GM18505 (cell line): ENCODE measurements around the gene F7.
"Not testable (repeated sequence)": the region's sequence is repeated elsewhere in the genome, so short reads cannot be mapped to it uniquely, and the experiment has no call there.

Experiments used
- ATAC-seq: cut with Tn5 transposase; IDR thresholded peaks from one replicate; pipeline ENCODE4 v1.9.1; 2021; ENCODE audit not compliant: unreplicated experiment
- POLR2A ChIP-seq: IDR thresholded peaks from 4 replicates; pipeline ENCODE4 v1.6.1; 2011; ENCODE audit warnings: borderline replicate concordance; ENCODE audit not compliant: insufficient read depth, insufficient read length; ENCODE audit errors: extremely low read depth

F7 gene

GRCh38 chr13:113109151-113110047 is 3.8 kb downstream of the F7 start:
- no peak for TF ChIP-seq POLR2A

DNA sequence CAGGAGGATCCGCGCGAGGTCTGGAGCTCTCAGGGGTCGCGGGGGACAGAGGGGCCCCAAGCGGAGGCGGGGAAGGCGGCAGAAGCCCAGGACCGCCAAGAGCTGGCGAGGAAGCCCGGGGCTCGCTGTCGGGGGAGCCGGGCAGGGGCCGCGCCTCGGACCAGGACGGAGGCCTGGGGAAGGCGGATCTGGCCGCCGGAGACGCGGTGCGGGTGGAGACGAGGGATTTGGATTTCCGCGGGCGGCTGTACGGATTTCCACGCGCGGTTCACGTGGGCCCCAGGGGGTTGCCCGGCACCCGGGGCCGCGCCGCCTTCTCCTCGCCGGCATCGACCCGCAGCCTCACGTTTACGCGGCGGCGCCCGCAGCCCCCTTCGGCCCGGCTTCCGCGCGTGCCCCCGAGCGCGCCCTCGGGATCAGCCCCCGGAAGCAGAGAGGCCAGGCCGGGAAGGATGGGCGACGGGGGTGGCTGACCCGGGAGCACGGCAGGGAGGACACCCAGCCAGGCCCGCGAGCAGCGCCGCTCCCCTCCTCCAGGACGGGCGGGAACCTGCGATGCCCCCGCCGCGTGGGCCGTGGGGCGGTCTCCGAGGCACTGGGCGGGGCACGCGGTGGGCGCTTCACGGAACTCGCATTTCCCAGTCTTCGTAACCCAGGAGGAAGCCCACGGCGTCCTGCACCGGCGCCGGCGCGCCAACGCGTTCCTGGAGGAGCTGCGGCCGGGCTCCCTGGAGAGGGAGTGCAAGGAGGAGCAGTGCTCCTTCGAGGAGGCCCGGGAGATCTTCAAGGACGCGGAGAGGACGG is 4.7 kb downstream of the F7 start:
- ATAC-seq = no peak
- no peak for TF ChIP-seq POLR2A

More at GRCh38 chr13:113109151-113110047, 3.8 kb downstream of the F7 start:
- ATAC-seq = no peak

GRCh38 chr13:113110852-113111315 is 5.3 kb downstream of the F7 start:
- no peak for TF ChIP-seq POLR2A
- ATAC-seq = no peak

GRCh38 chr13:113111821-113112220 is 6.2 kb downstream of the F7 start:
- ATAC-seq = not testable (repeated sequence)

- ATAC-seq = not testable (repeated sequence)
Measured at GRCh38 chr13:113112475-113112874, 6.9 kb downstream of the F7 start.

DNA sequence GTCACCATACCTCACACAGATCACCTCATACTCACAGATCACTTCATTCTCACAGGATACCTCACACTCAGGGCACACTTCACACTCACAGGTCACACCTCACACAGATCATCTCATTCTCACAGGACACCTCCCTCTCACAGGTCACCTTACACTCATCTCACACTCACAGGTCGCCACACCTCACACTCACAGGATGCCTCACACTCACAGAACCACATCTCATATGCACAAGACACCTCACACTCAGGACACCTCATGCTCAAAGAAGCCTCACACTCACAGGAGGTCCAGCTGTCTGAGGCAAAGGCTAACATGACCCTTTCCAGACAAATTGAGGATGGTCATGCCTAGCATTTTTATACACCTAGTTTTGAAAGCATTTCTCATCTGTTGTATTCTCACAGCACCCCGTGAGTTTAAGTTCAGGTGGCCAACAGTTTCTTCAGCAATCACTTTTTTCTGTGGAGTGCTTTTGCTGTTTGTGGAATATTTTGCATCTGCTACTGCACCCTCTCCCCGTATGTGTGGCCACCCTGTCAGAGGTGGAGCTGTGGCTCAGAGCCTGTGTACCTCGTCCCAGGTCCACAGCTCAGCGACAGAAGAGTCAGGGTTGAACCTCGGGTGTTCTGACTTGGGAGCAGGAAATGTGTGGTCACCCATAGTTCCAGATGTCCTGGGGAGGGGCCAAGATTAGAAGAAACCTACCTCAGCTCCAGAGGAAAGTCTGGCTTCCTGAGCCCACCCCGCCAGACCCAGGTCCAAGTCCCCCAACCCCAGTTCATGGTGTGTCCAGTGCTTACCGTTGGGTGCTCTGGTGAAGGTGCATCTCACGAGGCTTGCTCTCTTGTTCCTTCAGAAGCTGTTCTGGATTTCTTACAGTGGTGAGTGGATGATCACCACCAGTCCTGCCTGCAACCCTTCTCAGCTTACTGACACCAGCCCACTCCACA is 7.6 kb downstream of the F7 start:
- ATAC-seq = no peak
- no peak for TF ChIP-seq POLR2A

DNA sequence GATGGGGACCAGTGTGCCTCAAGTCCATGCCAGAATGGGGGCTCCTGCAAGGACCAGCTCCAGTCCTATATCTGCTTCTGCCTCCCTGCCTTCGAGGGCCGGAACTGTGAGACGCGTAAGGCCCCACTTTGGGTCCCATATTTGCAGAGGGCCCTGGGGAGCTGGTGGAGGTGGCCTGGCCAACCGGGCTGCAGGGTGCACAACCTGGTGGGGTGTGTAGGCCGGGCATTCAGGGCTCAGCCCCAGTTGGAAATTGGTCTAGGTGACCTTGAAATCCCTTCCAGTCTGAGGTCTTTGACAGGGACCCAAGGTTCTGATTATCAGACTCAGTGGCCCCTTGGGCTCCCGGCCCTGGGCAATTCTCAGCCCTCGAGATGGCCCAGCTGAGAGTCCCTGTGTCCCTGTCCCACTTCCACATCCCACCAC is 8.3 kb downstream of the F7 start:
- TF ChIP-seq POLR2A = no peak
- no peak for ATAC-seq

DNA sequence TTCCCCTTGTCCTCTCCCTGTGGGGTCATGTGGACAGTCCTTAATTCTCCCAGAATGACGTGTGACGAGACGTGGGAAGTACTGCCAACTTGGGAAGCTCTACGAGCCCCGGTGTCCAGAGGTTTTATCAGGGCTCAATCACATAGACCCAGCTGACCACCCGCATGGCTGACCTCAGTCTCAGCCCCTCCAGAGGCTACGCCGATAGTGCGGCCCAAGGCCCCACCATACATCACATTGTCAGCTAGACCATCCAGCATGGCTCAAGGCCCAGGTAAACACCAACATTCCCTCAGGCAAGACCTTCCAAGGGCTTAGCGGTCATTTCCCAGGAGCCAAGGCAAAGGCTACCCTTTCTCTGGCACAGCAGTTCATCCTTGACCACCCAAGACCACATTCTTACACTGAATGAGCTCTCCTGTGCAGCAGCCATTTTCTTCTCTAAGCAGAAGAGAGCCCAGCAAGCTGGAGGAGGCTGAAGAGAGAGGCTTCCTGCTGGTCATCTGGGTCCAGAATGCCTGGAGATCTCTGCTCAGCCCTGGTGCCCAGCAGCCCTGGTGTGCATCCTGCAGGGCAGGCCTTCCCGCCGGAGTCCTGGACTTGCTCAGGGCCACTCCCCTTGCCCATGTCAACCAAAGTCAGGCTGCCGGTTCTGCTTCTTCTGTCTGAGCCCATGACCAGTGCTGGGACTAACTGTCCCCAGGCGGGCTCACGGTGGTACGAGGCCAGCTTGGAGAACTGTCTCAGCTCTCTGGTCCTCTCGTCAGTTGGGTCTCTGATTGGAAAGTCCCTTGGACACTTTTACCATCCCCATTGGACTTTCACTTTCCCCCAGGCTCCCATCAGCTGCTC is 9.1 kb downstream of the F7 start:
- TF ChIP-seq POLR2A = no peak
- ATAC-seq = no peak

- ATAC-seq = no peak
- TF ChIP-seq POLR2A = no peak
Measured at GRCh38 chr13:113115363-113116205, 10.0 kb downstream of the F7 start.

DNA sequence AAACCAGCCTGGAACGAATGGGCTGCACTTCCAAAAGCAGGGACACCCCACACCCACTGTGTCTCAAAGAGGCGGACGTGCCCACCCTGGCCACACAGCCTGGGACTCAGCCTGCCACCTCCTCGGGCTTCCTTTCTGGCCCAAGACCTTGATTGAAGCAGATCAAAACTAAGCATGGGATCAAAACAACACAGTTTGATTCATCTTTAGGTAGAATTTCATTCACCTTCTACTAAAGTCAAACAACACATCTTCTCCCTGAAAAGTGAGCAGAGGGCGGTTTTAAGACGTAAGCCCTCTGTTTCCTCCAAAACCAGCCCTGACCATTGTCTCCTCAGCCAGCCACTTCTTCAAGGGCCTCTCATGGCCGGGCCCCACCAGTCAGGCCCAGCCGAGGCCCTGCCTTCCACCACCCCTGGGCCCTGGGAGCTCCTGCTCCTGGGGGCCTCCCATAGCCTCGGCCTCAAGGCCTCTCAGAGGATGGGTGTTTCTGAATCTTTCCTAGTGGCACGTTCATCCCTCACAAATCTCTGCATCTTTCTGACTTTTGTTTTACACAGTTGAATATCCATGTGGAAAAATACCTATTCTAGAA is 10.7 kb downstream of the F7 start:
- no peak for TF ChIP-seq POLR2A
- no peak for ATAC-seq

DNA sequence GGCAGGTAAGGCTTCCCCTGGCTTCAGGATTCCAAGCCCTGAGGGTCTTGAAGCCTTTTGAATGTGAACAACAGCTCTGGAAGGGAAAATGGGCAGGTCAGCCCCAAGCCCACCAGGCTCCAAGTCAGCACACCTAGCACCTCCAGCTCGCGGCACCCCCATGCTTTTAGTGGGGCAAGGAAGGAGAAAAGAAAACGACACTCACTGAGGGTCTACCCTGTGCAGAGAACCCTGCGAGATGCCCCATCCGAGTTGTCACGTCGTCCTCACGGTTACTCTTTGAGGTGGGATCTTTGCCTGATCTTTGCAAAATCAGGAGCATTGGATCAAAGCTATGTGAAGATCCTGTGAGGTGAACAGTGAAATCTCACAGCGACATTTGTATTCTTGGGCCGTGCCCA is 11.3 kb downstream of the F7 start:
- ATAC-seq = no peak
- TF ChIP-seq POLR2A = no peak
